ENCODE results near the gene KCNN4. TPM values are rescaled to one million over a fixed set of nuclear protein-coding genes. Genes with fewer than 3 reads are reported as not detected.

Gene KCNN4
- total and polyA plus RNA-seq, 10 of the 15 experiments (the other 5 are each of a cell fraction or from before 2014, with no cell fraction given) = 1.4 to 112 (median 77.9) TPM

DNA sequence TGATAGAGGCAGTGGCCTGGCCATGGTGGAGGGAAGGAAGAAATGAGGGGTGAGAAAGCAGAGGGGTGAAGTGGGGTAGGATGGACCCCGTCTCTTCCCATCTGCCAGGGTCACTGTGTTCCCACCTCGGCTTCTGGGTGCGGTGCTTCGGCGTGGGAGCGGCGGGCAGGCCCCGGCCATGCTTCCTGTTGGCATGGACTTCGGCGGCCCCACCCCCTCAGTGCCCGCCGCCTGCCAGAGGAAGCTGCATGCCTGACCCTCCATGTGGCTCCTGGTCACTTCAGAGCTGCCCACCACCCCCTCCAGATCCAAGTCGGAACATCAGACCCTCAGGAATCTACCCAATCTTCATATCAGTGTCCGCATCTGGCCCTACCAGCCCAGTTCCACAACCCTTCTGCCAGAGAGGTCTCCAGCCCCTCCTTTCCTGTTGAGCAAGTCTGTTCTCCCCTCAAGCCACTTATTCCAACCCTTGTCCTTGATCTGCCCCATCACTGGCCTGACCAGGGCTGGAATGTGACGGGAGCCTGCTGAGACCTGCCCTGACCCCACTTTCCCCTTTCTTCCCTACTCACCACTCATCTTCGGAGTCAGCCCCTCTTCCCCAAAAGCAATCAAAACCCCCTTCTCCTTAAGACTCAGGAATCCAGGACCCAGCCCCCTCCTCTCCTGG lies 1.5 kb downstream of the KCNN4 start:
- 26% methylated on average over 16 of the region's 16 CpGs for WGBS (ENCODE audit: insufficient coverage, insufficient replicate concordance, low lambda C conversion rate, missing lambda C conversion rate)
- Histone ChIP-seq H3K27me3 (replicated peaks in 1 of 2; ENCODE audit: control insufficient read depth in 2 of 2, insufficient read depth in 2 of 2, low read length in 1 of 2) (no peaks in the 10 kb centered on the region), H3K36me3 (ENCODE audit: control insufficient read depth in 2 of 2, insufficient read depth in 2 of 2, low read length in 1 of 2) (peaks cover 0 to 4% of the 10 kb centered on the region in 2 experiments; a peak in 1 of 4 replicates), H3K79me2 (ENCODE audit: control insufficient read depth, insufficient read depth, low read length) (peaks cover 64% of the 10 kb centered on the region), H3K27ac (ENCODE audit: control insufficient read depth, insufficient read depth) (peak overlapping the region; percentile 95), H3K4me2 (ENCODE audit: control insufficient read depth, insufficient read depth) (peak overlapping the region; percentile 83), H3K4me3 (peak overlapping the region; percentile 100), H3K9me3 (replicated peaks; ENCODE audit: control insufficient read depth, insufficient read depth, low read length) (no peaks in the 10 kb centered on the region), H3K9ac (ENCODE audit: control insufficient read depth, insufficient read depth, low read length) (peak overlapping the region; percentile 88), H4K20me1 (ENCODE audit: control insufficient read depth, insufficient read depth) (no peaks in the 10 kb centered on the region), H2AFZ (ENCODE audit: control insufficient read depth, low read depth, low read length) (no peak overlapping the region), H3K4me1 (ENCODE audit: control insufficient read depth, insufficient read depth, low read length) (peaks cover 63% of the 10 kb centered on the region)
- DNase-seq (ENCODE audit: low read depth, low spot score) (no peak), ATAC-seq (peak; percentile 8; the same call in 2 of the 3 replicates), FAIRE-seq (no peak)
- POLR2A ChIA-PET = interaction anchor here (0.6 to 8.4 kb wide), 9 partner anchors 19 to 184 kb away, joined by 3 to 389 read pairs (median 3); partner anchors contain the start of genes IRGQ, SMG9 and ZNF45
- TSS peak; percentile 58 for BruUV-seq (replicated peaks)
- CTCF ChIA-PET = interaction anchor here (1.0 to 9.2 kb wide), 6 partner anchors 11 to 111 kb away, joined by 3 to 324 read pairs (median 28); partner anchors contain the start of gene SMG9
- intact Hi-C loops (cut with micrococcal nuclease; ENCODE audit: unreplicated experiment) = loop anchor here (2.0 kb wide), 1 partner anchor 110 kb away; no protein-coding TSS in a partner anchor
- SMC1A ChIA-PET (ENCODE audit: uncharacterized antibody, unreplicated experiment) = interaction anchor here (1.0 to 8.3 kb wide), 7 partner anchors 19 to 254 kb away, joined by 3 to 325 read pairs (median 11); partner anchors contain the start of genes PLAUR and SMG9
- RAD21 ChIA-PET (ENCODE audit: unreplicated experiment) = interaction anchor here (0.9 to 7.4 kb wide), 8 partner anchors 9 to 110 kb away, joined by 3 to 148 read pairs (median 57); partner anchors contain the start of genes PLAUR and SMG9
- in situ Hi-C loops (cut with MboI) = no loop called here
- TF ChIP-seq BACH1 (IDR thresholded peaks at IDR 0.05; ENCODE audit: borderline replicate concordance) = peak; percentile 46; the same call in 1 of the 2 replicates
- TF ChIP-seq FOXK2 (IDR thresholded peaks at IDR 0.05) = no peak
- no peak for TF ChIP-seq ESRRA (IDR thresholded peaks at IDR 0.05; ENCODE audit: low read length)
- TF ChIP-seq, protein P1, sequence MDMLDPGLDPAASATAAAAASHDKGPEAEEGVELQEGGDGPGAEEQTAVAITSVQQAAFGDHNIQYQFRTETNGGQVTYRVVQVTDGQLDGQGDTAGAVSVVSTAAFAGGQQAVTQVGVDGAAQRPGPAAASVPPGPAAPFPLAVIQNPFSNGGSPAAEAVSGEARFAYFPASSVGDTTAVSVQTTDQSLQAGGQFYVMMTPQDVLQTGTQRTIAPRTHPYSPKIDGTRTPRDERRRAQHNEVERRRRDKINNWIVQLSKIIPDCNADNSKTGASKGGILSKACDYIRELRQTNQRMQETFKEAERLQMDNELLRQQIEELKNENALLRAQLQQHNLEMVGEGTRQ (IDR thresholded peaks at IDR 0.05; ENCODE audit: borderline replicate concordance, low read depth, low read length) = no peak
- peak; percentile 48; the same call in 1 of the 2 replicates for TF ChIP-seq BMI1 (IDR thresholded peaks at IDR 0.05; ENCODE audit: borderline replicate concordance)
- TF ChIP-seq CHD4 (IDR thresholded peaks at IDR 0.05) = no peak
- TF ChIP-seq EED (IDR thresholded peaks at IDR 0.05; ENCODE audit: low read depth) = no peak
- no peak for TF ChIP-seq IRF3 (IDR thresholded peaks at IDR 0.05)
- no peak for TF ChIP-seq ZNF274 (IDR thresholded peaks at IDR 0.05; ENCODE audit: insufficient read depth, insufficient read length)
- TF ChIP-seq POLR2AphosphoS5 (IDR thresholded peaks at IDR 0.05; ENCODE audit: low read length) = 0 out of 2 replicates have a peak, but pooled peaks have one; percentile 42
- TF ChIP-seq, protein P2, sequence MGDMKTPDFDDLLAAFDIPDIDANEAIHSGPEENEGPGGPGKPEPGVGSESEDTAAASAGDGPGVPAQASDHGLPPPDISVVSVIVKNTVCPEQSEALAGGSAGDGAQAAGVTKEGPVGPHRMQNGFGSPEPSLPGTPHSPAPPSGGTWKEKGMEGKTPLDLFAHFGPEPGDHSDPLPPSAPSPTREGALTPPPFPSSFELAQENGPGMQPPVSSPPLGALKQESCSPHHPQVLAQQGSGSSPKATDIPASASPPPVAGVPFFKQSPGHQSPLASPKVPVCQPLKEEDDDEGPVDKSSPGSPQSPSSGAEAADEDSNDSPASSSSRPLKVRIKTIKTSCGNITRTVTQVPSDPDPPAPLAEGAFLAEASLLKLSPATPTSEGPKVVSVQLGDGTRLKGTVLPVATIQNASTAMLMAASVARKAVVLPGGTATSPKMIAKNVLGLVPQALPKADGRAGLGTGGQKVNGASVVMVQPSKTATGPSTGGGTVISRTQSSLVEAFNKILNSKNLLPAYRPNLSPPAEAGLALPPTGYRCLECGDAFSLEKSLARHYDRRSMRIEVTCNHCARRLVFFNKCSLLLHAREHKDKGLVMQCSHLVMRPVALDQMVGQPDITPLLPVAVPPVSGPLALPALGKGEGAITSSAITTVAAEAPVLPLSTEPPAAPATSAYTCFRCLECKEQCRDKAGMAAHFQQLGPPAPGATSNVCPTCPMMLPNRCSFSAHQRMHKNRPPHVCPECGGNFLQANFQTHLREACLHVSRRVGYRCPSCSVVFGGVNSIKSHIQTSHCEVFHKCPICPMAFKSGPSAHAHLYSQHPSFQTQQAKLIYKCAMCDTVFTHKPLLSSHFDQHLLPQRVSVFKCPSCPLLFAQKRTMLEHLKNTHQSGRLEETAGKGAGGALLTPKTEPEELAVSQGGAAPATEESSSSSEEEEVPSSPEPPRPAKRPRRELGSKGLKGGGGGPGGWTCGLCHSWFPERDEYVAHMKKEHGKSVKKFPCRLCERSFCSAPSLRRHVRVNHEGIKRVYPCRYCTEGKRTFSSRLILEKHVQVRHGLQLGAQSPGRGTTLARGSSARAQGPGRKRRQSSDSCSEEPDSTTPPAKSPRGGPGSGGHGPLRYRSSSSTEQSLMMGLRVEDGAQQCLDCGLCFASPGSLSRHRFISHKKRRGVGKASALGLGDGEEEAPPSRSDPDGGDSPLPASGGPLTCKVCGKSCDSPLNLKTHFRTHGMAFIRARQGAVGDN (IDR thresholded peaks at IDR 0.05) = peak; percentile 62
- TF ChIP-seq SMC3 (IDR thresholded peaks at IDR 0.05; ENCODE audit: borderline replicate concordance, low read length) = no peak
- no peak for TF ChIP-seq JUND (IDR thresholded peaks at IDR 0.05; ENCODE audit: low read depth, low read length)
- TF ChIP-seq PAX5 (IDR thresholded peaks at IDR 0.05; ENCODE audit: borderline replicate concordance, low read depth, low read length) = no peak
- TF ChIP-seq BCL11A (IDR thresholded peaks at IDR 0.05; ENCODE audit: low read depth, low read length) = no peak
- TF ChIP-seq YY1 (IDR thresholded peaks at IDR 0.05; ENCODE audit: low read depth, low read length) = 0 out of 2 replicates have a peak, but pooled peaks have one; percentile 28
- no peak for TF ChIP-seq ZNF622 (IDR thresholded peaks at IDR 0.05)
